Naive B cell (primary cell): ENCODE results near the gene PTPRD. TPM values are rescaled to one million over a fixed set of nuclear protein-coding genes. Genes with fewer than 3 reads are reported as not detected.

Experiments used
- ATAC-seq, 2 donors: fragments of 150-1000 bp; cut with Tn5 transposase; 2 replicates each; pipeline ENCODE4 v1.10.0; 2021; ENCODE audit warnings: low read depth in 2 of 2, mild to moderate bottlenecking in 2 of 2, moderate library complexity in 2 of 2
- DNase-seq: peaks from one replicate; pipeline ENCODE4 v3.0.0; 2022
- H3K27ac Mint-ChIP-seq, 6 donors: one replicate each; pipeline ENCODE4 v1.8.0; 2020 to 2022; ENCODE audit warnings: mild to moderate bottlenecking in 6 of 6, mixed read lengths in 6 of 6, moderate library complexity in 5 of 6, inconsistent platforms in 2 of 6
- H3K27me3 Mint-ChIP-seq, 3 donors: one replicate each; pipeline ENCODE4 v1.8.0; 2021 to 2022; ENCODE audit warnings: mixed read lengths in 3 of 3, mild to moderate bottlenecking in 1 of 3
- H3K36me3 Mint-ChIP-seq, 2 donors: one replicate each; pipeline ENCODE4 v1.8.0; 2020 to 2022; ENCODE audit warnings: mixed read lengths in 2 of 2, inconsistent platforms in 1 of 2, mild to moderate bottlenecking in 1 of 2
- H3K4me1 Mint-ChIP-seq, 3 donors: one replicate each; pipeline ENCODE4 v1.8.0; 2020 to 2022; ENCODE audit warnings: mixed read lengths in 3 of 3, inconsistent platforms in 1 of 3, mild to moderate bottlenecking in 1 of 3, moderate library complexity in 1 of 3
- H3K4me3 Mint-ChIP-seq, 8 donors: one replicate each; pipeline ENCODE4 v1.8.0; 2020 to 2022; ENCODE audit warnings: mild to moderate bottlenecking in 8 of 8, mixed read lengths in 8 of 8, moderate library complexity in 8 of 8, inconsistent platforms in 2 of 8
- H3K9me3 Mint-ChIP-seq, 7 donors: one replicate each; pipeline ENCODE4 v1.8.0; 2020 to 2022; ENCODE audit warnings: mixed read lengths in 7 of 7, mild to moderate bottlenecking in 5 of 7, inconsistent platforms in 2 of 7, moderate library complexity in 1 of 7
- polyA plus RNA-seq, 6 donors: library from polyadenylated mRNA; unstranded; fragments of 300-500 nt; fragmentation: Illumina TruSeq; gene quantifications; one replicate each; pipeline ENCODE4 v1.2.3, GENCODE V29; 2021; ENCODE audit warnings: low read depth in 6 of 6

PTPRD gene
- polyA plus RNA-seq, 6 donors from 2014 or later = not detected

- Mint-ChIP-seq H3K4me3 (no peak overlapping the region), H3K4me1 (no peaks in the 10 kb centered on the region), H3K27me3 (no peaks in the 10 kb centered on the region), H3K36me3 (no peaks in the 10 kb centered on the region), H3K27ac (no peak overlapping the region), H3K9me3 (no peaks in the 10 kb centered on the region)
- ATAC-seq = no peak
- DNase-seq = no peak
These were observed 2246.5 kb downstream of the PTPRD start for GRCh38 chr9:8366161-8366926.

GRCh38 chr9:8365466-8366160, 2247.2 kb downstream of the PTPRD start:
- Mint-ChIP-seq H3K4me1 (no peaks in the 10 kb centered on the region), H3K4me3 (no peak overlapping the region), H3K9me3 (no peaks in the 10 kb centered on the region), H3K27ac (no peak overlapping the region), H3K36me3 (no peaks in the 10 kb centered on the region), H3K27me3 (no peaks in the 10 kb centered on the region)
- ATAC-seq (no peak), DNase-seq (no peak)

- H3K4me3 Mint-ChIP-seq = no peak overlapping the region
- H3K27ac Mint-ChIP-seq = no peak overlapping the region
- no peaks in the 10 kb centered on the region for H3K9me3 Mint-ChIP-seq
- DNase-seq (no peak), ATAC-seq (no peak)
- H3K27me3 Mint-ChIP-seq = no peaks in the 10 kb centered on the region
- no peaks in the 10 kb centered on the region for H3K4me1 Mint-ChIP-seq
- no peaks in the 10 kb centered on the region for H3K36me3 Mint-ChIP-seq
These were observed 2247.8 kb downstream of the PTPRD start for GRCh38 chr9:8365029-8365428.

- no peak for ATAC-seq
- no peaks in the 10 kb centered on the region for H3K27me3 Mint-ChIP-seq
- DNase-seq = no peak
- H3K4me1 Mint-ChIP-seq = no peaks in the 10 kb centered on the region
- no peak overlapping the region for H3K27ac Mint-ChIP-seq
- no peaks in the 10 kb centered on the region for H3K9me3 Mint-ChIP-seq
- no peaks in the 10 kb centered on the region for H3K36me3 Mint-ChIP-seq
- no peak overlapping the region for H3K4me3 Mint-ChIP-seq
These were observed 2248.6 kb downstream of the PTPRD start for GRCh38 chr9:8364026-8364752.

GRCh38 chr9:8362250-8362649, 2250.6 kb downstream of the PTPRD start:
- no peaks in the 10 kb centered on the region for H3K4me1 Mint-ChIP-seq
- no peak for ATAC-seq

GRCh38 chr9:8361364-8361763, 2251.4 kb downstream of the PTPRD start:
- ATAC-seq (no peak), DNase-seq (no peak)
- H3K27me3 Mint-ChIP-seq = no peaks in the 10 kb centered on the region
- no peaks in the 10 kb centered on the region for H3K36me3 Mint-ChIP-seq
- H3K4me1 Mint-ChIP-seq = no peaks in the 10 kb centered on the region
- peak overlapping the region in 1 of 6 donors; percentile 10 for H3K27ac Mint-ChIP-seq
- H3K4me3 Mint-ChIP-seq = no peak overlapping the region
- no peaks in the 10 kb centered on the region for H3K9me3 Mint-ChIP-seq

More at GRCh38 chr9:8362250-8362649, 2250.6 kb downstream of the PTPRD start:
- Mint-ChIP-seq H3K9me3 (no peaks in the 10 kb centered on the region), H3K36me3 (no peaks in the 10 kb centered on the region), H3K27me3 (no peaks in the 10 kb centered on the region), H3K27ac (no peak overlapping the region), H3K4me3 (no peak overlapping the region)
- DNase-seq = no peak

GRCh38 chr9:8356406-8356805, 2256.4 kb downstream of the PTPRD start:
- no peak for ATAC-seq
- DNase-seq = no peak
- Mint-ChIP-seq H3K27ac (no peak overlapping the region), H3K4me3 (no peak overlapping the region), H3K36me3 (no peaks in the 10 kb centered on the region), H3K9me3 (no peaks in the 10 kb centered on the region), H3K4me1 (no peaks in the 10 kb centered on the region), H3K27me3 (no peaks in the 10 kb centered on the region)

- H3K36me3 Mint-ChIP-seq = no peaks in the 10 kb centered on the region
- no peak overlapping the region for H3K27ac Mint-ChIP-seq
- DNase-seq = no peak
- H3K27me3 Mint-ChIP-seq = no peaks in the 10 kb centered on the region
- no peaks in the 10 kb centered on the region for H3K9me3 Mint-ChIP-seq
- no peaks in the 10 kb centered on the region for H3K4me1 Mint-ChIP-seq
- no peak overlapping the region for H3K4me3 Mint-ChIP-seq
- ATAC-seq = no peak
These were observed 2261.4 kb downstream of the PTPRD start for GRCh38 chr9:8351436-8351835.

- ATAC-seq (no peak), DNase-seq (no peak)
- H3K4me1 Mint-ChIP-seq = no peaks in the 10 kb centered on the region
These were observed 2262.9 kb downstream of the PTPRD start for GRCh38 chr9:8349901-8350300.

GRCh38 chr9:8349376-8349775, 2263.4 kb downstream of the PTPRD start:
- ATAC-seq (no peak), DNase-seq (no peak)
- Mint-ChIP-seq H3K4me3 (no peak overlapping the region), H3K27me3 (no peaks in the 10 kb centered on the region), H3K4me1 (no peaks in the 10 kb centered on the region), H3K36me3 (no peaks in the 10 kb centered on the region), H3K27ac (no peak overlapping the region), H3K9me3 (no peaks in the 10 kb centered on the region)

More at GRCh38 chr9:8349901-8350300, 2262.9 kb downstream of the PTPRD start:
- H3K9me3 Mint-ChIP-seq = no peaks in the 10 kb centered on the region
- H3K27ac Mint-ChIP-seq = no peak overlapping the region
- H3K4me3 Mint-ChIP-seq = no peak overlapping the region
- no peaks in the 10 kb centered on the region for H3K36me3 Mint-ChIP-seq
- H3K27me3 Mint-ChIP-seq = no peaks in the 10 kb centered on the region

GRCh38 chr9:8348756-8349155, 2264.0 kb downstream of the PTPRD start:
- no peaks in the 10 kb centered on the region for H3K4me1 Mint-ChIP-seq
- H3K9me3 Mint-ChIP-seq = no peaks in the 10 kb centered on the region
- no peaks in the 10 kb centered on the region for H3K27me3 Mint-ChIP-seq
- no peak overlapping the region for H3K27ac Mint-ChIP-seq
- no peak for DNase-seq
- no peak for ATAC-seq
- no peaks in the 10 kb centered on the region for H3K36me3 Mint-ChIP-seq
- H3K4me3 Mint-ChIP-seq = no peak overlapping the region

- no peak overlapping the region for H3K4me3 Mint-ChIP-seq
- H3K9me3 Mint-ChIP-seq = no peaks in the 10 kb centered on the region
- no peaks in the 10 kb centered on the region for H3K27me3 Mint-ChIP-seq
- peak overlapping the region in 1 of 6 donors; percentile 45 for H3K27ac Mint-ChIP-seq
- H3K36me3 Mint-ChIP-seq = no peaks in the 10 kb centered on the region
- ATAC-seq (no peak), DNase-seq (no peak)
- H3K4me1 Mint-ChIP-seq = no peaks in the 10 kb centered on the region
These were observed 2266.5 kb downstream of the PTPRD start for GRCh38 chr9:8346296-8346695.

- Mint-ChIP-seq H3K4me3 (no peak overlapping the region), H3K9me3 (no peaks in the 10 kb centered on the region), H3K27ac (no peak overlapping the region), H3K4me1 (peaks cover 0 to 6% (median 0%) of the 10 kb centered on the region in 3 donors), H3K36me3 (no peaks in the 10 kb centered on the region), H3K27me3 (no peaks in the 10 kb centered on the region)
- DNase-seq (no peak), ATAC-seq (no peak)
These were observed 2273.9 kb downstream of the PTPRD start for GRCh38 chr9:8338767-8339510.
